OCI-LY1 (cell line): ENCODE measurements around the gene FAM120A.

Source experiments
- CTCF ChIP-seq: fragments of 200-600 bp; sonication (generic), shearing (Covaris generic); IDR thresholded peaks from 2 replicates; pipeline ENCODE4 v1.5.1; 2017; ENCODE audit warnings: mild to moderate bottlenecking, antibody characterized with exemption, low read length, moderate library complexity, mixed read lengths
- EZH2 ChIP-seq: fragments of 200-600 bp; sonication (generic), shearing (Covaris generic); IDR thresholded peaks from 2 replicates; pipeline ENCODE4 v1.8.0; 2017; ENCODE audit warnings: borderline replicate concordance, mixed run types, mild to moderate bottlenecking, antibody characterized with exemption, low read length, moderate library complexity, mixed read lengths

- TF ChIP-seq CTCF (no peak), EZH2 (no peak)
These were observed 131.1 kb downstream of the FAM120A start for GRCh38 chr9:93582550-93582949.
